GM20431 (cell line): ENCODE results near the gene USP9X.
"Not testable (repeated sequence)": the region's sequence is repeated elsewhere in the genome, so short reads cannot be mapped to it uniquely, and the experiment has no call there.

Source experiments
- in situ Hi-C: fragments of 300-500 bp; cut with MseI, MboI; formaldehyde crosslinking; loops from one replicate; pipeline ENCODE4 v1.15.0; 2020; ENCODE audit warnings: low sequenced_read_pairs; ENCODE audit not compliant: unreplicated experiment

Gene USP9X

DNA sequence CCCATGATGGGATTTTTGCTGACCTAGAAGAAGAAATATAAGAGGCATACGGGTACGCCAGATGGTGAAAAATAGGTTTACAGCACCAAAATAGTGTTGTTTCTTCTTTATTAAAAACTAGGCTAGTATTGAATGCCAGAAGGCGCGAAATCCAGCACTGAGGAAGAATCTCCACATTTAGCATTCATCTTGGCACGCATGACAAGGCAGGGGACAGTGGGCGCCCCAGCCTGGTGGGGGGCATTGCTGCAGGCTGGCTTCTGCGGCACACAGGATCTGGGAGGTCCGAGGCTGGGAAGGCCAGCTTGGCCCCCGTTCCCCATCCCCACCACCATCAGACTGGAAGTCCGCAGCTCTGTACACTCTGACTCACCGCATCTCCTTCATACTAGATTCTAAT is 173.0 kb downstream of the USP9X start:
- in situ Hi-C loops, result no loop called here

GRCh38 chrX:41258871-41259270 is 173.6 kb downstream of the USP9X start:
- in situ Hi-C loops, result no loop called here

GRCh38 chrX:41259516-41259915 is 174.3 kb downstream of the USP9X start:
- in situ Hi-C loops, result no loop called here

DNA sequence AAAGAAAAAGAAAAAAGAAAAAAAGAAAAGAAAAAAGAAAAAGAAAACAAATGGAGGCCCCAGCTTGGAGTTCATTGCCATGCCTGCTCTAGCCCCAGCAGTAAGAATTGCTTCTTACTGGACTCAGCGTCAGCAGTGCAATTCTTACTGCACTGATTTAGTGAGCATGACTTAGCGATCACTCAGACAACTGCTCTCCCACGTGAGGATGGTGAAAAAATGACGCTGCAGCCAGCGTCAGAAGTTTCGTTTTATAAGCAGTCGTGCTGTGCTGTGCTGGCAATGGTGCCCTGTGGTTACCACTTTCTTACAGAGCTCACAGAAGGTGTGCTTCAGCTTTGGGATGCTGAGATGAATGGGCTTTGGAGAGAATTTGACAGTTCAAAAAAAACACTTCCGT is 180.4 kb downstream of the USP9X start:
- in situ Hi-C loops, result no loop called here

DNA sequence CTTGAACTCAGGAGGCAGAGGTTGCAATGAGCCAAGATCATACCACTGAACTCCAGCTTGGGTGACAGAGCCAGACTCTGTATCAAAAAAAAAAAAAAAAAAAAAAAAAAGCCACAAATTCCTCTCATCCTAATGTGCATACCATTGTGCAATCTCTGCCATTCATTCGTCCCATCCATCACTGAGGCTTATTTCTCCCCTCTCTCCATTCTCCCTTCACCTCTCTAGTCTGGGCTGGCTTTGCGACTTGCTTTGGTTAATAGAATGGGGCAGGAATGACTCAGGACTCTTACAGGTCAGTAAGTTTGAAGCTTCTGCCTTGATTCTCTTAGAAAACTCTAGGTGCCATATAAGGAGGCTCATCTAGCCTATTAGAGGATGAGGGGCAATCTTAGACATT is 188.4 kb downstream of the USP9X start:
- in situ Hi-C loops, result no loop called here

GRCh38 chrX:41275661-41276609 is 190.7 kb downstream of the USP9X start:
- in situ Hi-C loops, result no loop called here

GRCh38 chrX:41276661-41277506 is 191.6 kb downstream of the USP9X start:
- in situ Hi-C loops, result no loop called here

DNA sequence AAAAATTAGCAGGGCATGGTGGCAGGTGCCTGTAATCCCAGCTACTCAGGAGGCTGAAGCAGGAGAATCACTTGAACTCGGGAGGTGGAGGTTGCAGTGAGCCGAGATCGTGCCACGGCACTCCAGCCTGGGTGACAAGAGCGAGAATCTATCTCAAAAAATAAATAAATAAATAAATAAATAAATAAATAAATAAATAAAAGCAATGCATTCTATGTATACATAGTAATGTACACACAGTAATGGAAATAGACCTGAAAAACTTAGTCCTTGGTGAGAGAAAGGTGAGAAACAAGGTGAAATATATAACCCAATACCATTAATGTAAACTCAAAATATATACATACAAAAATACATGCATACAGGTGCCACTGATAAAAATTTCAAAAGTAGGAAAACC is 197.1 kb downstream of the USP9X start:
- in situ Hi-C loops, result not testable (repeated sequence)

DNA sequence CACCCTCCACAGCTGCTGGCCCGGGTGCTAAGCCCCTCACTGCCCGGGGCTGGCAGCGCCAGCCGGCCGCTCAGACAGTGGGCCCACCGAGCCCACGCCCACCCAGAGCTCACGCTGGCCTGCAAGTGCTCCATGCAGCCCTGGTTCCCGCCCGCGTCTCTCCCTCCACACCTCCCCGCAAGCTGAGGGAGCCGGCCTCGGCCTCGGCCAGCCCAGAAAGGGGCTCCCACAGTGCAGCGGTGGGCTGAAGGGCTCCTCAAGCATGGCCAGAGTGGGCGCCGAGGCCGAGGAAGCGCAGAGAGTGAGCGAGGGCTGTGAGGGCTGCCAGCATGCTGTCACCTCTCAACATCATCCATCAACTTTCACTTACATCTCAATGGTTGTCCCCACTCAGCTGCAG is 200.7 kb downstream of the USP9X start:
- in situ Hi-C loops, result not testable (repeated sequence)
